HepG2 (cell line): Measurements from ENCODE around the gene N4BP2. TPM values are rescaled to one million over a fixed set of nuclear protein-coding genes. Genes with fewer than 3 reads are reported as not detected.

Experiments used
- ATAC-seq: fragments of 200-7000 bp; cut with Tn5 transposase; 3 replicates; pipeline ENCODE4 v1.9.1; 2020; ENCODE audit warnings: mild to moderate bottlenecking, moderate library complexity
- BruUV-seq: library from RNA; stranded (reverse); fragments of 400-500 nt; replicated peaks from 2 replicates; lab custom pipeline; 2021; lab: Mats Ljungman, UMichigan
- CTCF ChIA-PET: fragments of 300-600 bp; formaldehyde crosslinking; extraction: SDS; loops from one replicate; lab custom pipeline; 2021; ENCODE audit warnings: low total read pairs, inconsistent platforms, low intra/inter-chr PET ratio; lab: Yijun Ruan, JAX
- POLR2A ChIA-PET: fragments of 350-600 bp; sonication (Branson Sonifier 250); formaldehyde crosslinking; loops from one replicate; lab custom pipeline; 2020; ENCODE audit warnings: antibody characterized with exemption, inconsistent platforms; lab: Yijun Ruan, JAX
- DNase-seq: peaks from one replicate; pipeline ENCODE4 v3.0.0-alpha.2; 2015; ENCODE audit warnings: low spot score
- FAIRE-seq: peaks from 3 replicates; lab custom pipeline; 2011; peaks lifted over from hg19 to GRCh38; lab: Jason Lieb, UNC
- H2AFZ ChIP-seq: one replicate; pipeline ENCODE4 v1.6.1; 2011; ENCODE audit warnings: low read length, inconsistent platforms
- H3K27ac ChIP-seq: fragments of 300-600 bp; 3 replicates; pipeline ENCODE4 v1.8.0; 2011; ENCODE audit warnings: mixed run types, mild to moderate bottlenecking, mixed read lengths, low read length, inconsistent platforms; ENCODE audit not compliant: insufficient read depth; ENCODE audit errors: extremely low read length
- H3K27me3 ChIP-seq, 2 experiments: fragments of 200-600 bp in 1 of 2; 2 replicates in 1 of 2; 3 replicates in 1 of 2; pipeline versions ENCODE4 v1.6.0 to v1.8.0; 2011; ENCODE audit warnings: low read length in 2 of 2, mild to moderate bottlenecking in 2 of 2, moderate library complexity in 2 of 2, inconsistent platforms in 1 of 2; ENCODE audit not compliant: insufficient read depth in 2 of 2, control insufficient read depth in 1 of 2
- H3K36me3 ChIP-seq, 2 experiments: fragments of 200-600 bp in 1 of 2; replicated peaks in 1 of 2; 2 replicates in 1 of 2; 3 replicates in 1 of 2; pipeline versions ENCODE4 v1.5.1 to v1.8.0; 2011; ENCODE audit warnings: low read length in 2 of 2, inconsistent platforms in 1 of 2; ENCODE audit not compliant: insufficient read depth in 2 of 2, control insufficient read depth in 1 of 2
- H3K4me1 ChIP-seq: 2 replicates; pipeline ENCODE4 v1.5.1; 2012; ENCODE audit warnings: low read length, inconsistent platforms; ENCODE audit not compliant: insufficient read depth
- H3K4me2 ChIP-seq: 2 replicates; pipeline ENCODE4 v1.6.0; 2011; ENCODE audit warnings: low read depth, low read length, inconsistent platforms
- H3K4me3 ChIP-seq, 3 experiments: fragments of 200-600 bp in 1 of 3; sonication (generic), shearing (Covaris generic) in 1 of 3; replicated peaks in 1 of 3; 2 replicates each; pipeline ENCODE4 v1.5.1; 2011 to 2016; ENCODE audit warnings: low read length in 3 of 3, inconsistent platforms in 2 of 3, low read depth in 2 of 3, mild to moderate bottlenecking in 2 of 3, control low read depth in 1 of 3, mixed read lengths in 1 of 3; ENCODE audit not compliant: insufficient read depth in 1 of 3
- H3K79me2 ChIP-seq: one replicate; pipeline ENCODE4 v1.6.1; 2011; ENCODE audit warnings: low read length, inconsistent platforms; ENCODE audit not compliant: insufficient read depth
- H3K9ac ChIP-seq: 2 replicates; pipeline ENCODE4 v1.6.0; 2011; ENCODE audit warnings: mild to moderate bottlenecking, low read depth, low read length, inconsistent platforms; ENCODE audit not compliant: insufficient read depth
- H3K9me3 ChIP-seq: 2 replicates; pipeline ENCODE4 v1.5.1; 2012; ENCODE audit warnings: mild to moderate bottlenecking, low read length
- H4K20me1 ChIP-seq: 2 replicates; pipeline ENCODE4 v1.6.0; 2011; ENCODE audit warnings: inconsistent platforms, mild to moderate bottlenecking, low read length, moderate library complexity; ENCODE audit not compliant: insufficient read depth
- BATF2 ChIP-seq: sonication (generic); formaldehyde crosslinking; IDR thresholded peaks from 2 replicates; pipeline ENCODE4 v1.8.0; 2022; ENCODE audit warnings: mild to moderate bottlenecking, missing genetic modification reagents, moderate library complexity
- MTA1 ChIP-seq: sonication (generic); formaldehyde crosslinking; IDR thresholded peaks from 2 replicates; pipeline ENCODE4 v1.4.0; 2020; ENCODE audit warnings: missing genetic modification reagents, mild to moderate bottlenecking, borderline replicate concordance
- PHF20 ChIP-seq: sonication (generic); formaldehyde crosslinking; IDR thresholded peaks from 2 replicates; pipeline ENCODE4 v1.5.0; 2020; ENCODE audit warnings: mild to moderate bottlenecking, missing genetic modification reagents
- PLRG1 ChIP-seq: fragments of 450-650 bp; conservative IDR thresholded peaks from 2 replicates; pipeline ENCODE4 v1.6.1; 2016
- RCOR2 ChIP-seq: IDR thresholded peaks from 2 replicates; pipeline ENCODE4 v1.6.1; 2016; ENCODE audit warnings: missing biosample characterization, missing genetic modification reagents
- SNAPC2 ChIP-seq: sonication (generic); formaldehyde crosslinking; IDR thresholded peaks from 2 replicates; pipeline ENCODE4 v1.8.1; 2022; ENCODE audit warnings: mild to moderate bottlenecking, missing genetic modification reagents
- SRF ChIP-seq: IDR thresholded peaks from 2 replicates; pipeline ENCODE4 v1.6.1; 2011; ENCODE audit warnings: mild to moderate bottlenecking, low read depth, low read length, moderate library complexity
- SRSF1 ChIP-seq: fragments of 200-400 bp; formaldehyde crosslinking; optimal IDR thresholded peaks from 2 replicates; pipeline ENCODE3; 2017; ENCODE audit warnings: mild to moderate bottlenecking, low read depth, low read length, moderate library complexity
- TFDP2 ChIP-seq: sonication (generic); formaldehyde crosslinking; IDR thresholded peaks from 2 replicates; pipeline ENCODE4 v1.4.0; 2020; ENCODE audit warnings: missing genetic modification reagents
- ZKSCAN1 ChIP-seq: fragments of 150-350 bp; IDR thresholded peaks from 2 replicates; pipeline ENCODE4 v1.6.1; 2014; ENCODE audit warnings: low read length
- ZNF280B ChIP-seq: sonication (generic); formaldehyde crosslinking; IDR thresholded peaks from 2 replicates; pipeline ENCODE4 v1.5.0; 2020; ENCODE audit warnings: missing genetic modification reagents, mild to moderate bottlenecking, borderline replicate concordance
- WGBS: methylation state at CpG from one replicate; pipeline ENCODE4 v1.1.6; 2017; ENCODE audit warnings: low lambda C conversion rate; 5-methylcytosine and 5-hydroxymethylcytosine counted together
- in situ Hi-C: cut with HindIII; loops from 2 replicates; pipeline ENCODE4 v1.10.0; 2017; ENCODE audit warnings: low pct_unique_long_range_greater_than_20kb; ENCODE audit not compliant: extremely low pct_ligation_motif_present
- intact Hi-C: fragments of 100-400 bp; cut with micrococcal nuclease; formaldehyde crosslinking; loops from one replicate; pipeline ENCODE4 v1.10.0; 2022; ENCODE audit not compliant: unreplicated experiment
- polyA plus RNA-seq, 8 experiments: library from polyadenylated mRNA; depleted of rRNA in 3 of 8; stranded (reverse) in 7 of 8; unstranded in 1 of 8; fragments of >200 nt; fragmentation: Illumina TruSeq in 4 of 8; extraction: Trizol in 4 of 8; gene quantifications; 2 replicates each; pipeline versions ENCODE4 v1.2.1 to v1.2.3, GENCODE V29; 2011 to 2016; ENCODE audit warnings: low read depth in 4 of 8, missing spikeins in 1 of 8, mixed read lengths in 1 of 8; ENCODE audit not compliant: insufficient read depth in 1 of 8
- total RNA-seq, 5 experiments: library from RNA; depleted of rRNA; stranded (reverse); fragments of >200 nt; fragmentation: Illumina TruSeq; extraction: Trizol; gene quantifications; 2 replicates each; pipeline ENCODE4 v1.2.3, GENCODE V29; 2016; ENCODE audit warnings: low read depth in 1 of 5

Gene N4BP2
- total and polyA plus RNA-seq, 2 of the 13 experiments (the other 11 are each of a cell fraction or from before 2014, with no cell fraction given): 5.6 to 12.9 TPM

GRCh38 chr4:40177591-40177990 lies 120.9 kb downstream of the N4BP2 start:
- POLR2A ChIA-PET: no interaction called here
- Histone ChIP-seq H3K27me3 (no peaks in the 10 kb centered on the region; a peak in 1 of 5 replicates), H3K27ac (no peak overlapping the region), H3K9me3 (no peaks in the 10 kb centered on the region), H3K9ac (no peak overlapping the region), H3K79me2 (no peaks in the 10 kb centered on the region), H4K20me1 (no peaks in the 10 kb centered on the region), H3K4me3 (no peak overlapping the region), H3K36me3 (no peaks in the 10 kb centered on the region), H2AFZ (no peak overlapping the region), H3K4me1 (no peaks in the 10 kb centered on the region), H3K4me2 (no peak overlapping the region)
- CTCF ChIA-PET: no interaction called here
- in situ Hi-C loops: no loop called here
- BruUV-seq: no TSS peak
- no peak for DNase-seq
- FAIRE-seq: no peak
- no peak for TF ChIP-seq PHF20
- TF ChIP-seq BATF2 (CRISPR knock-in tag): no peak
- TF ChIP-seq PLRG1: no peak
- no peak for TF ChIP-seq TFDP2 (CRISPR knock-in tag)
- no peak for TF ChIP-seq RCOR2 (CRISPR knock-in tag)
- no peak for TF ChIP-seq SRSF1
- TF ChIP-seq ZNF280B (CRISPR knock-in tag): no peak
- TF ChIP-seq ZKSCAN1: no peak
- no peak for TF ChIP-seq SRF
- no peak for TF ChIP-seq MTA1
- no peak for TF ChIP-seq SNAPC2 (CRISPR knock-in tag)
- no peak for ATAC-seq
- WGBS: 43% methylated on average over 2 of the region's 2 CpGs
- intact Hi-C loops: no loop called here
